ENCODE measurements around the gene EHBP1L1. TPM values are rescaled to one million over a fixed set of nuclear protein-coding genes. Genes with fewer than 3 reads are reported as not detected.
A peak's percentile ranks its signal among the peaks of the same experiment; 100 is the strongest.

EHBP1L1 gene
- total and polyA plus RNA-seq, 2 of the 13 experiments (the other 11 are each of a cell fraction or from before 2014, with no cell fraction given), result 8.3 to 10.6 TPM

DNA sequence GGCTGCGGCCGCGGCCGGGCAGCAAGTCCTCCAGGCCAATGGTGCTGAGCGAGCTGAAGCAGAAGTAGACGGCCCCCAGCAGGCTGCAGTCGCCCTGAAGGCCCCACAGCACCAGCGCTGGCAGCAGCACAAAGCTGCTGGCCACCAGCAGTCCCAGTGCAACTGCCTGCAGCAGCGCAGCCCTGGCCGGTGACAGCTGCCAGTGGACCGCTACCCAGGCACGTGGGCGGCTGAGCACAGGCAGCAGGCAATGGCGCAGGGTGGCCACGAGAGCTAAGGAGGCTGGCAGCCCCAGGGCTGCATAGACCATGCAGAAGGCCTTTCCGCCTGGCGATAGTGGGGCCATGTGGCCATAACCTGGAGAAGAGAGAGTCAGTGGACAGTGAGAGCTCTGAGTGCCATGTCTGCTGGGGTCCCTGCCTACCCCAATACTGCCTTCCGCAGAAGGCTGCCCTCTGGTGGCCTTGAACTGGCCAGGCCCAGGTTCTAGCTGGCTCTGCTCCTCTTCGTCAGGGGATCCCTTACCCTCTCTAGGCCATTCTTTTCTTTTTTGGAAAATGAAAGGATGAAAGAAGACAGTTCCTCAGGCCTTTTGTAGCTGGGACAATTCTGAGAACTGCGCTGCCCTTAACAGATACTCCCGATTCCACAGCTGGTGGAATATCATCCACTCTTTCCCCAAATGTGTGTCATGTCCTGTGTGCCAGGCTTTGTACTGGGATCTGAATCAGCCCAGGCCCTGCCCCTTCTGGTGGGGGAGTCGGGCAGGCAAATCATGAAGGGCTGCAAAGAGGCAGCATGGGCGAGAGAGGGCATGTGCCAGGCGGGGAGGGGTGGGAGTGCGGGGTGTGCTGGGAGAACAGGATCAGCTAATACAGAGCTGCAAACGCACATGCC is 17.9 kb downstream of the EHBP1L1 start (continued):
- TF ChIP-seq AKNA (CRISPR knock-in tag; IDR thresholded peaks at IDR 0.05; ENCODE audit: borderline replicate concordance) (no peak), AGO2 (optimal IDR thresholded peaks at IDR 0.05; ENCODE audit: low read depth, low read length) (peak; percentile 62), SRSF1 (optimal IDR thresholded peaks at IDR 0.05; ENCODE audit: low read depth, low read length) (no peak), NR2F6 (IDR thresholded peaks at IDR 0.05) (no peak), NR2F6 (CRISPR knock-in tag; IDR thresholded peaks at IDR 0.05) (no peak), BORCS8-MEF2B (CRISPR knock-in tag; IDR thresholded peaks at IDR 0.05) (no peak), JUNB (CRISPR knock-in tag; IDR thresholded peaks at IDR 0.05; ENCODE audit: borderline replicate concordance) (no peak), ZNF331 (CRISPR knock-in tag; IDR thresholded peaks at IDR 0.05) (no peak), ZNF3 (CRISPR knock-in tag; IDR thresholded peaks at IDR 0.05) (no peak), KDM2A (CRISPR knock-in tag; IDR thresholded peaks at IDR 0.05; ENCODE audit: borderline replicate concordance, low read depth) (peak; percentile 34; the same call in 1 of the 2 replicates), SMC3 (IDR thresholded peaks at IDR 0.05; ENCODE audit: low read length) (peak; percentile 28), LRRFIP1 (CRISPR knock-in tag; conservative IDR thresholded peaks at IDR 0.05) (no peak), ZFX (CRISPR knock-in tag; IDR thresholded peaks at IDR 0.05; ENCODE audit: low read depth) (peak; percentile 15; the same call in 1 of the 2 replicates)
- TF ChIP-seq, protein P1, sequence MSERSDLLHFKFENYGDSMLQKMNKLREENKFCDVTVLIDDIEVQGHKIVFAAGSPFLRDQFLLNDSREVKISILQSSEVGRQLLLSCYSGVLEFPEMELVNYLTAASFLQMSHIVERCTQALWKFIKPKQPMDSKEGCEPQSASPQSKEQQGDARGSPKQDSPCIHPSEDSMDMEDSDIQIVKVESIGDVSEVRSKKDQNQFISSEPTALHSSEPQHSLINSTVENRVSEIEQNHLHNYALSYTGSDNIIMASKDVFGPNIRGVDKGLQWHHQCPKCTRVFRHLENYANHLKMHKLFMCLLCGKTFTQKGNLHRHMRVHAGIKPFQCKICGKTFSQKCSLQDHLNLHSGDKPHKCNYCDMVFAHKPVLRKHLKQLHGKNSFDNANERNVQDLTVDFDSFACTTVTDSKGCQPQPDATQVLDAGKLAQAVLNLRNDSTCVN (CRISPR knock-in tag; IDR thresholded peaks at IDR 0.05; ENCODE audit: borderline replicate concordance), result no peak

Measured in HepG2 (cell line).